GM12873 (cell line): Measurements from ENCODE around the gene KRI1.
A peak's percentile ranks its signal among the peaks of the same experiment; 100 is the strongest.

Source experiments
- TF ChIP-seq, protein P1 (sequence below): IDR thresholded peaks from 2 replicates; pipeline ENCODE4 v1.5.1; 2012; ENCODE audit warnings: low read depth, mild to moderate bottlenecking, moderate library complexity, low read length, control low read depth; ENCODE audit not compliant: insufficient read depth; ENCODE audit errors: missing control alignments

The KRI1 gene

DNA sequence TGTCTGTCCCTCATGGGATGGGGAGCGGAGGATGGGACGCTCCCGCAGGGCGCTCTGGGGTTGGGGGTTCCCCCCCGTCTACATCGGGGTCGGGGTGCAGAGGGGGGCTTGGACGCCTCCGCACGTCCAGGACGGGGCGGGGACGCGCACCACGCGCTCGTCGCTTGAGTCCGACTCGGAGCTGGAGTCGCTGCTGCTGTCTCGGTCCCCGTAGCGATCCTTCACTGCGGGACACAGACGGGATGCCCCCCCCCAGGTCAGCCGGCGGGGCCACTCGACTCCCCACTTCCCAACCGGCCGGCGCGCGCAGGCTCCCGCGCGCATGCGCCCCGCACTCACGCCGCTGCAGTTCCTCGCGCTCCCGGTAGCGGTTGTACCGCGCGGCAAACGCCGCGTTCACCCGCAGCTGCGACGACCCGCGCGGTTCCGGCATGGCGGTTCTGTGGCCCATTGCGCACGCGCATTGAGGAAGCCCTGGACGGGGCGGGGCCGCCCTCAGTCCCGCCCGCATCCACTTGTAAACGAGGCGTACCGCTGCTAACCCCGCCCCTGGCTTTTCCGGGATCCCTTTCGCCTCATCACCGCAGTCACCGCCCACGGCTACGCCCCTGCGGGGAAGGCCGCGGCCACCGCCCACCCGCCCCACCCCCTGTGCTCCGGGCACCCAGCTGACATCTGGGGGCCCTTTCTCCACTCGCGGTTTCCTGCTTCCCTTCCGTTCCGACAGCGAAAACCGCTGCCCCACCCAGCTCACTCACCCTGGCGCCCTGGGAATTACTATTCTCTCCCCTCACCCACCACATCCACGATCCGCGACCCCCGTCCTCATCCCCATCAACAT, at the start of gene KRI1:
Gene KRI1 (minus strand): TSS at position 444 of the 841 bp plus-strand sequence. CDS start 11 bp downstream, at position 433.
- TF ChIP-seq, protein P1, sequence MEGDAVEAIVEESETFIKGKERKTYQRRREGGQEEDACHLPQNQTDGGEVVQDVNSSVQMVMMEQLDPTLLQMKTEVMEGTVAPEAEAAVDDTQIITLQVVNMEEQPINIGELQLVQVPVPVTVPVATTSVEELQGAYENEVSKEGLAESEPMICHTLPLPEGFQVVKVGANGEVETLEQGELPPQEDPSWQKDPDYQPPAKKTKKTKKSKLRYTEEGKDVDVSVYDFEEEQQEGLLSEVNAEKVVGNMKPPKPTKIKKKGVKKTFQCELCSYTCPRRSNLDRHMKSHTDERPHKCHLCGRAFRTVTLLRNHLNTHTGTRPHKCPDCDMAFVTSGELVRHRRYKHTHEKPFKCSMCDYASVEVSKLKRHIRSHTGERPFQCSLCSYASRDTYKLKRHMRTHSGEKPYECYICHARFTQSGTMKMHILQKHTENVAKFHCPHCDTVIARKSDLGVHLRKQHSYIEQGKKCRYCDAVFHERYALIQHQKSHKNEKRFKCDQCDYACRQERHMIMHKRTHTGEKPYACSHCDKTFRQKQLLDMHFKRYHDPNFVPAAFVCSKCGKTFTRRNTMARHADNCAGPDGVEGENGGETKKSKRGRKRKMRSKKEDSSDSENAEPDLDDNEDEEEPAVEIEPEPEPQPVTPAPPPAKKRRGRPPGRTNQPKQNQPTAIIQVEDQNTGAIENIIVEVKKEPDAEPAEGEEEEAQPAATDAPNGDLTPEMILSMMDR: peak; percentile 51

DNA sequence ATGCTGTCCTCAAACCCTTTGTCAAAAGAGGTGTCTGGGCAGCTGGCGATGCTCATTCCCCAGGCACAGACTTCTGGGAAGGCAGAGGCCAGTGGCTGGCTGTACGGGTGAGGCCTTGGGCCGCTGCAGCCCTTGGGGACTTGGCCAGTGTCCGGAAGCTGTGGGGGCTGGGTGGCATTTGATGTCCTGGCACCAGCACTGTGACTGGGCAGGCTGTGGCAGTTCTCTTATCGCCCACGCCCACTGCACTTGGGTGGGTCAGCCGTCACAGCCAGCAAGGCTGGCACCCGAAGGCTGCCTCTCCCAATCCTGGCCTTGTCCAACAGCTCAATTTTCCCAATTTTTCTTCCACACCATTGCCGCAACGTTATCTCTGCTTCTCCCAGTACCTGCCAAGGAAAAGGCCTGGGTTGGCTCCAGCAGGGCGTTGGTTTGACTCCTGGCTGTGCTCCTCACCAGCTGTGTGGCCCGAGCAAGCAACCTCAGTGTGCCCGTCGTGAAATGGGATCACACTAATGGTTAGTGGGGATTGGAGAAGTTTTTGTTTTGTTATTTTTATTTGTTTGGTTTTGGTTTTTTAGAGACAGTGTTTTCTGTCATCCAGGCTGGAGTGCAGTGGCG, 46.8 kb upstream of the KRI1 start:
- TF ChIP-seq, protein P1: no peak

DNA sequence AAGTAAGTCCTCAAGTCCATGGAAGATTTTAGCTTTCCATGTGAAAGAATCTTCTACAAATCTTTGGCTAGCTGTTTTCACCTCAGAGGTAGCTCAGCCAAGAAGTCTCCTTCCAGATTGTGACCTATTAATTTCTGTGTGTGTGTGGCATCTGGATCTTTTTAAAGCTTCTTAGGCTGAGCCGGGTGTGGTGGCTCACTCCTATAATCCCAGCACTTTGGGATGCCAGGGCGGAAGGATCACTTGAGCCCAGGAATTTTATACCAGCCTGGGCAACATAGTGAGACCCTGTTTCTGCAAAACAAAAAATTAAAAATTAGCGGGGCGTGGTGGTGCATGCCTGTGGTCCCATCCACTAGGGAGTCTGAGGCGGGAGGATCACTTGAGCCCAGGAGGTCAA, 46.1 kb upstream of the KRI1 start:
- TF ChIP-seq, protein P1: no peak

DNA sequence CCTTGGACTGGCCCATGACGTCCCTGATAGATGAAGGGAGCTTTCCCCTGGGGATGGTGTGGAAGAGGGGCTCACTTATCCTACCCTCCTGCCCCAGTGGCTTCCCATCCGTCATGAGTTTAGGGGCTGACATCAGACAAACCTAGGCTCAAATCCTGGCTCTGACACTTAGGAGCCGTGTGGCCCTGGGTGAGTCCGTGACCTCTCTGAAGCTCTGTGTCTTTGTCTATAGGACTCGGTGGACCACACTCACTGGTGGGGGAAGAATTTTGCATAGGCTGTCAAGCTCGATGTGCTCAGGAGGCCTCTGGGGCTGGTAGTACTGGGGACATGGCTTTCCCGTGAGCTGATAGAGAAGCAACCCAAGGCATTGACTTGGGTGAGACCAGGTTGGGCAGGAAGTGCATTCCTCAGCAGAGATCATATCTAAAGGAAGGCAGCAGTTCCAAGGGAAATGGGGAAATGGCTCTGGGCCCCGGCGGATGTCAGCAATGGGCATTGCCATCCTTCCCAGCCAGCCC, 38.7 kb upstream of the KRI1 start:
- TF ChIP-seq, protein P1: no peak

DNA sequence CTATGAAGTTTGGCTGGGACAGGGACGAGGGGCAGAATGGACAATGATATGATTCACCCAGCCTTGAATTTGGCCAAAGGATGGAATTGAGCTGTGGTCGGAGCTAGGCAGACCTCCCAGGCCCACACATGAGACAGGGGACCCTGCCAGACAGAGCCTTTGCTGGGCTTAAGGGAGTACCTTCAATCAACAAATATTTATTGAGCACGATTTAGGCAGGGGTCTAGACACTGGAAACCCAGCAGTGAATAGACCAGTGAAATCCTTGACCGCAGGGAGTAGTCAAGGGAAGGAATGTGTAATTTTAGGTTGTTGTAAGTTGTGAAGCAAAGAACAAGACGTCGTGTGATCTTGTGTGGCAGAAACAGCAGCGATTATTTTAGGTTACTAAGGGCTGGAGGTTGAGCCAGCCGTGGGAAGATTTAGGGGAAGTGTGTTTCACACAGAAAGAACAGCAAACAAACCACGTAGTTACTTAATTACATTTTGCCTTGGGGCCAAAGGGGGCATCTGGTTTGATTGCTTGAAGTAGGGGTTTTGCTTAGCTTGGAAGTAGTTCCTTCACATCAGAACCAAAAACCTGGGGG, 38.2 kb upstream of the KRI1 start:
- TF ChIP-seq, protein P1: no peak

GRCh38 chr19:10603084-10603872, 37.5 kb upstream of the KRI1 start:
- TF ChIP-seq, protein P1: peak; percentile 2
